NCI-H2196 treated with DMSO at 0.1 percent for 48 hours (cell line): ENCODE measurements around the gene UBAP1L.

Experiments used
- DNase-seq: peaks from one replicate; lab custom pipeline; 2025; ENCODE audit not compliant: unreplicated experiment; lab: John Stamatoyannopoulos, UW

The UBAP1L gene

GRCh38 chr15:65066635-65067316 lies 48.2 kb downstream of the UBAP1L start:
- no peak for DNase-seq

GRCh38 chr15:65066001-65066634 lies 48.9 kb downstream of the UBAP1L start:
- no peak for DNase-seq

- no peak for DNase-seq
These were observed 52.3 kb downstream of the UBAP1L start for GRCh38 chr15:65062726-65063125.

- DNase-seq, result no peak
These were observed 52.9 kb downstream of the UBAP1L start for GRCh38 chr15:65062061-65062460.

GRCh38 chr15:65060641-65061397 lies 54.2 kb downstream of the UBAP1L start:
- DNase-seq, result no peak

GRCh38 chr15:65059931-65060596 lies 54.9 kb downstream of the UBAP1L start:
- DNase-seq, result no peak

GRCh38 chr15:65059369-65059750 lies 55.6 kb downstream of the UBAP1L start:
- no peak for DNase-seq

GRCh38 chr15:65058394-65059368 lies 56.3 kb downstream of the UBAP1L start:
- no peak for DNase-seq

GRCh38 chr15:65057549-65057940 lies 57.5 kb downstream of the UBAP1L start:
- DNase-seq, result no peak

GRCh38 chr15:65056868-65057548 lies 58.0 kb downstream of the UBAP1L start:
- DNase-seq, result no peak

GRCh38 chr15:65056106-65056505 lies 58.9 kb downstream of the UBAP1L start:
- DNase-seq, result no peak

GRCh38 chr15:65055201-65055870 lies 59.7 kb downstream of the UBAP1L start:
- DNase-seq, result no peak

GRCh38 chr15:65054333-65055200 lies 60.4 kb downstream of the UBAP1L start:
- DNase-seq, result peak; percentile 35

GRCh38 chr15:65052956-65053355 lies 62.0 kb downstream of the UBAP1L start:
- DNase-seq, result no peak

- no peak for DNase-seq
These were observed 63.7 kb downstream of the UBAP1L start for GRCh38 chr15:65051266-65051665.

GRCh38 chr15:65050270-65050669 lies 64.7 kb downstream of the UBAP1L start:
- DNase-seq, result no peak

- DNase-seq, result peak; percentile 54
These were observed 65.6 kb downstream of the UBAP1L start for GRCh38 chr15:65049418-65049840.

- no peak for DNase-seq
These were observed 66.8 kb downstream of the UBAP1L start for GRCh38 chr15:65048241-65048640.
